ENCODE data around the gene PRCP.
"Not testable (repeated sequence)": the region's sequence is repeated elsewhere in the genome, so short reads cannot be mapped to it uniquely, and the experiment has no call there.

PRCP gene

DNA sequence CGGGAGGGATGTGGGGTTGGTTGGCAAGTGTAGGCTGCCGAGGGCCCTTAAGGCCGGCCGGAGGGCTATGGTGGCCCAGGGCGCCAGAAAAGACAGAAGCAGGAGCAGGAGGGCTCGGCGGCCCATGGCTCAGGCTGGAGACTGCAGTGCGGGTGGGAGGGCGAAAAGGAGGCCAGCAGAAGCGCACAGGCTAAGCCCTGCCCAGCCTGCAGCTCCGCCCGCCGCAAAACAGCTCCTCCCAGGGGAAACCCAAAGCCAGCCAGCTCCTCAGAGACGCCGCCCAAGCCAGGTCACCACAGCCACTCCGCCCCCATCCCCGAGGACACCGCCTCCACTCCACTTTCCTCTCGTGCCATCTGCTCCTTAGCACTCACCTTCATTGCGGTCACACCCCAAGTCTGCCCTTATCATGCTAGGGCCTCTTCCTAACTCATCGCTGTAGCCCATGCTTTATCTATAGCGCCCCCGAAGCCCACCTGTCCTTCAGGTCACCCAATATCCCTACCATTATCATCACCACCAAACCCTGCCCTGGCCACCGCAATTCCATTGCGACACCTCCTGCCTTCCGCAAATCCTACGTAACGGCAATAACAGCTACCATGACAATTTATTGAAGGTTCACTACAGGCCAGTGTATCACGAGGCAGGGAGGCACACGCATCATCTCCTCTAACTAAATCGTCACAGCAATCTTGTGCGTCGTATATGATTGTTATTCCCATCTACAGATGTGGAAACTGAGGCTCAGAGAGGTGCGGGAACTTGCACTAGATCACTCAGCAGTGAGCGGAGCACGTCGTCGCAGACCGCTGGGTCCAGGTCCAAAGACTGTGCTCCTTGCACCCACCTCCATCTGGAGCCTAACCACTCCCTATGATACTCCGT lies at the start of gene PRCP:
Gene PRCP, minus strand, starts transcription at position 154 of the 888 bp plus-strand sequence. Its CDS starts 28 bp downstream, at position 126.
- DNase-seq (ENCODE audit: low read depth) = peak; percentile 90

DNA sequence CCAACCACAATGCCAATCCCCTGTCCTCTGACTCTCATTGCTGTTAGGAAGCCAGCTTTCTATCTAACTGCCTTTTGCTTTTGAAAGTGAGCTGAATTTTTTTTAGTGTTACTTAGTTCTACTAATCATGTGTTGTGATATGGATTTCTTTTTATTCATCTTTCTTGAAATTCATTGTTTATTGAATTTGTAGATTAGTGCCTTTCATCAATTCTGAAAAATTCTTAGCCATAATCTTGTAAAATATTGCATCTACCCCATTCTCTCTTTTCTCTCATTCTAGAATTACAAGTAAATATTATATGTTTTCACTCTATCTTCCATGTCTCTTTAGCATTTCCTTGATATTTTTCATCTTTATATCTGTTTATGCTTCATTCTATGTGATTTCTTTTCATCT lies 49.1 kb upstream of the PRCP start:
- no peak for DNase-seq (ENCODE audit: low read depth)

DNA sequence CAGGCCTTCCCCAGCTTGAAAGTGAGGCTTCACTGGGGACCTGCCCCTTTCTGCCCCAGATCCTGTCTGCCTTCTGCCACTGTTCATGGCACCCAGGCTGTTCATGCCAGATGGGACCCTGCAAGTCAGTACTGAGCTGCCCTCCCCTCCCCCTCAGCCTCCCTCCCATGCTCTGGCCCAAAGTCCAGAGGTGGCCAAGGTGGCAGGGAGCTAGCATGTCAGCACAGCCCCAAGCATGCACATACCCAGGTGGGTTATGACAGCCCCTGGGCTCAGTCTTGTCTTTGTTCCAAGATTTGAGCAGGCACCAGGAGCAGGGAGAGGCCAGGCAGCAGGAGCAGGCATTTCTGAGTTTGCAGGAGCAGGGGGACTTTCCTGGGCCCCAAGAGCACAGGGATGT lies 45.5 kb upstream of the PRCP start:
- DNase-seq (ENCODE audit: low read depth) = no peak

DNA sequence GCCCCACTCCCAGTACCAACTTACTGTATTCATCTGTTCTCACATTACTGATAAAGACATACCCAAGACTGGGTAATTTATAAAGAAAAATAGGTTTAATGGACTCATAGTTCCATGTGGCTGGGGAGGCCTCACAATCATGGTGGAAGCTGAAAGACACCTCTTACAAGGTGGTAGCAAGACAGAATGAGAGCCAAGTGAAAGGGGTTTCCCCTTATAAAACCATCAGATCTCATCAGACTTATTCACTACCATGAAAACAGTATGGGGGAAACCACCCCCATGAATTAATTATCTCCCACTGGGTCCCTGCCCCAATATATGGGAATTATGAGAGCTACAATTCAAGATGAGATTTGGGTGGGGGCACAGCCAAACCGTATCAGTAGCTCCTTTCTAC lies 44.8 kb upstream of the PRCP start:
- DNase-seq (ENCODE audit: low read depth) = not testable (repeated sequence)

DNA sequence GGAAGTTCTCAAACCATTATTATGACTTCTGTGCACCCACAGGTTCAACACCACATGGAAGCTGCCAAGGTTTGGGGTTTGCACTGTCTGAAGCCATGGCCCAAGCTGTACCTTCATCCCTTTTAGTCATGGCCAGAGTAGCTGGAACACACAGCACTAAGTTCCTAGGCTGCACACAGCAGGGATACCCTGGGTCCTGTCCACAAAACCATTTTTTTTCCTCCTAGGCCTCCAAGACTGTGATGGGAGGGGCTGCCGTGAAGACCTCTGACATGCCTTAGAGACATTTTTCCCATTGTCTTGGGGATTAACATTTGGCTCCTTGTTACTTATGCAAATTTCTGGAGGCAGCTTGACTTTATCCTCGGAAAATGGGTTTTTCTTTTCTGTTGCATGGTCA lies 44.0 kb upstream of the PRCP start:
- DNase-seq (ENCODE audit: low read depth) = no peak

- DNase-seq (ENCODE audit: low read depth) = not testable (repeated sequence)
These were observed 43.2 kb upstream of the PRCP start for GRCh38 chr11:82943430-82943829.

DNA sequence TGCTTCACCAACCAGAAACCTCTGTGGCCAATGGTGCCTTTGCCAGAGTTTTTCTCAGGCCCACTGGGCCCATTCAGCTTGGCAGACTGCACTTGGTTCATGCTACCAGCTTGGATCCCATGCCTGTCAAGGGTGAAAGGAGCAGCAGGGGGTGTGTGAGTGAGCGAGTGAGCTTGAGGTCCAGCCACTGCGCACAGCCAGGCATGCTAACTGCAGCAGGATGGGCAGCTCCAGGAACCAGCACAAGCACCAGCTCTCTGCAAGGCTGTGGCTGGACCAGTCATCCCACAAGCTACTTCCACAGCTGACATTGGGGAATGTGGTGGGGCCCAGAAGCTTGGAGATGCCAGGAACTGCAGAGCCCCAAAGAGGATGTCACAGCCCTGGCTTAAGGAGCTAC lies 42.1 kb upstream of the PRCP start:
- no peak for DNase-seq (ENCODE audit: low read depth)

DNA sequence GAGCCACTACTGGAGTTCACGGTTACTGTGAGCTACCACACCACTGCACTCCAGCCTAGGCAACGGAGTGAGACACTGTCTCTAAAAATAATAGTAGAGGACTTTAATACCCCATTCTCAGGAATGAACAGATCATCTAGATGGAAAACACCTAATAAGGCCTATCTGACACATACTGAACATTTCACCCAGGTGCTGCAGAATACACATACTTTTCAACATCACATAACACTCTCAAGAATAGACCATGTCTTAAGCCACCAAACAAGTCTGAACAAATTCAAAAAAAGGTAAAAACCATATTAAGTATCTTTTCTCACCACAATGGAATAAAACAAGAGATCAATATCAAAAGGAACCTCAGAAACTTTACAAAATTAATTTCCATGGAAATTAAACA lies 39.2 kb upstream of the PRCP start:
- no peak for DNase-seq (ENCODE audit: low read depth)

- no peak for DNase-seq (ENCODE audit: low read depth)
These were observed 37.3 kb upstream of the PRCP start for GRCh38 chr11:82937554-82937953.

DNA sequence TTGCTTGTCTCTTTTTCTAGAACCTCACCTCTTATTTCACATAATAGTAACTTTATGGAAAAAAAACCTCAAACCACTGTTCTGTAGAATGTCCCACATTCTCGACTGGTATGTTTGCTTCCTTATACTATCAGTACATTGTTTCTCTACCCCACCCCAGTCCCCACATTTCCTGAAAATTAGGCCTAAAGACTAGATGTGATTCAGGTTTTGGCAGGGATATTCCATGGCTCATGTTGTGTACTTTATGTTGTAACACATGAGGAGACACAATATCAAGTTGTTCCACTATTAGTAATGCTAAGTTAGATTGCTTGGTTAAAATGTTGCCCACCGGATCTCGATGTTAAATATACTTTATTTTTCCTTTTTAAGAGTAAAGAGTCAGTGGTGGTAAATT lies 36.0 kb upstream of the PRCP start:
- DNase-seq (ENCODE audit: low read depth) = peak; percentile 8

DNA sequence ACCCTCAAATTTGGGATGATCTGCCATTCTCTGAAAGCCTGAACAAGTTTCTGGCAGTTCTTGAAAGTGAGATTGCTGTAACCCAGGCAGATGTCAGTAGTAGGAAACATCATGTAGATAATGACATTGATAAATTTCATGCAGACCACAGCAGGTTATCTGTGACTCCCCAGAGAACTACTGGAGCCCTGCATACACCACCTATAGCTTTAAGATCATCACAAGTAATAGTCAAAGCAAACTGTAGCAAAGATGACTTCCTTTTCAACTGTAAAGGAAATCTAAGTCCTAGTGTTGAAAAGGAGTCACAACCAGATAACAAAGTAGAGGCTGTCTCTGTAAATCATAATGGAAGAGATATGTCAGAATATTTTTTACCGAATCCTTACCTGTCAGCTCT lies 32.3 kb upstream of the PRCP start:
- no peak for DNase-seq (ENCODE audit: low read depth)

DNA sequence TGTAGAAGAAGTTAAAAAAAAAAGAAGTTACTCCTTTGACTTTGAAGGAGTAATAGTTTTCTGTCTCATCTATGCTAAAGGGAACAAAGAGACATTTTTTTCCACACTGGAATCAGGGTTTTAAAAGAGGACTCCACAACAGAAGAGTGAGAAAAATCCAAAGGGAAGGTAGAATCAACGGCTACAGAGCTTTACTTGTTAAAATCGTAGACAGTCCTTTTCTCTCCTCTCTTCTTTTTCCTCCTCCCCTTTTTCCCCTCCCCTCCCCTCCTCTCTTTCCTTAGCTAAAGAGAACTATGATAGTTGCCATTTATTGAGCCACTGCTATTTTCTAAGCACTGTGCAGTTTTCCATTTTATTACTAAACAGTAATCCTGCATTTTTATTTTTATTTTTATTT lies 30.5 kb upstream of the PRCP start:
- DNase-seq (ENCODE audit: low read depth) = no peak

DNA sequence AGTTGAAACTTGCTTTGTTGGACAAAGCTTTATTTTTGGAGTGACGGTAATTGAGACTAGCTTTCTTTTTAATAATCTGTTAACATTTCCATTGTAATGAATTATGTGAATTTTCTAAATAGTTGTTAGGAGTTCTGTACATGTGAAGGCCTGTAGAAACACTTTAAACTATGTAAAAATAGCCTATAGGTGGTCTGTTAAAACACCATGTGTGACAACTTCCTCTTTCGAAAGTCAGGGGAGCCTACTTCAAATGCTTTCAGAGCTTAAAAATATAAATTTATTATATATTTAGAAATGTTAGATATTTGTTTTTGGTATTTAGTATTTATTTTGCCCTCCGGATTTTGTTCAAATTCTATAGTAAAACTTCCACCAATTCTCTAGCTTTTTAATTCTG lies 30.0 kb upstream of the PRCP start:
- DNase-seq (ENCODE audit: low read depth) = no peak

DNA sequence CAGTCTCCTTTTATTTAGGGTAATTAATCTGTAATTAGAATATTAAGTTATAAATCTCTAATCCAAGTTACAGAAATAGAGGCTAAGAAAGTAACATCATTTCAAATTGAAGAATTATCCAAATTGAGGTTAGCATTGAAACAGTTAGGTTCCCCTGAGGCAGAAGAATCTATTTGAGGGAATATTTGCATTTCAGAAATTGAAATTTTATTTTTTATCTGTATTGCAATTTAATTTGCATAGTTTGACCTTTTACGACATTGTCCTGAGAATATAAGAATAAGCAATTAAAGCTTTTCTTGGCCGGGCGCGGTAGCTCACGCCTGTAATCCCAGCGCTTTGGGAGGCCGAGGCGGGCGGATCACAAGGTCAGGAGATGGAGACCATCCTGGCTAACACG lies 28.9 kb upstream of the PRCP start:
- no peak for DNase-seq (ENCODE audit: low read depth)

- peak; percentile 26 for DNase-seq (ENCODE audit: low read depth)
These were observed 27.1 kb upstream of the PRCP start for GRCh38 chr11:82927264-82927880.

DNA sequence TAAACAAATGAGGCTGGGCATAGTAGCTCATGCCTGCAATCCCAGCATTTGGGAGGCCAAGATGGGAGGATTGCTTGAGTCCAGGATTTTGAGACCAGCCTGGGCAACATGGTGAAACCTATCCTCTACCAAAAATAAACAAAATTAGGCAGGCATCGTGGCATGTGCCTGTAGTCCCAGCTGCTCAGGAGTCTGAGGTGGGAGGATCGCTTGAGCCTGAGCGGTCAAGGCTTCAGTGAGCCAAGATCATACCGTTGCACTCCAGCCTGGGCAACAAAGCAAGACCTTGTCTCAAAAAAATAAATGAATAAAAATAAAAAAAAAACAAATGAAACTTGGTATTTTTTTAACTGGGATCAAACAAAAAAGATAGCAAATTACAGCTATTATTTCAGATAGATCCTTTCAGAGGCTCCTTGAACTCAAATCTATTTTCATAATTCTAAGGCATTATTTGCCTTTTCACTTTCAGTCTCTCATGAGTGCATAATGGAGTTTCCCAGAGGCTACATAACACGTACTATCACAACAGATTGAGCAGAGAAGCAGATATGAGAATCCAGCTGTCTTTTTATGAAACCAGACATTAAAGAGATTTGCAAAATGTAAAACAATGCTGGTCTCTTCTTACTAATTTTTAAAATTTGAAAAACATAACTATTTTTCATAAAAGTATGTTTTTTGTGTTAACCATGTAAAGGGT lies 24.4 kb upstream of the PRCP start:
- no peak for DNase-seq (ENCODE audit: low read depth)

DNA sequence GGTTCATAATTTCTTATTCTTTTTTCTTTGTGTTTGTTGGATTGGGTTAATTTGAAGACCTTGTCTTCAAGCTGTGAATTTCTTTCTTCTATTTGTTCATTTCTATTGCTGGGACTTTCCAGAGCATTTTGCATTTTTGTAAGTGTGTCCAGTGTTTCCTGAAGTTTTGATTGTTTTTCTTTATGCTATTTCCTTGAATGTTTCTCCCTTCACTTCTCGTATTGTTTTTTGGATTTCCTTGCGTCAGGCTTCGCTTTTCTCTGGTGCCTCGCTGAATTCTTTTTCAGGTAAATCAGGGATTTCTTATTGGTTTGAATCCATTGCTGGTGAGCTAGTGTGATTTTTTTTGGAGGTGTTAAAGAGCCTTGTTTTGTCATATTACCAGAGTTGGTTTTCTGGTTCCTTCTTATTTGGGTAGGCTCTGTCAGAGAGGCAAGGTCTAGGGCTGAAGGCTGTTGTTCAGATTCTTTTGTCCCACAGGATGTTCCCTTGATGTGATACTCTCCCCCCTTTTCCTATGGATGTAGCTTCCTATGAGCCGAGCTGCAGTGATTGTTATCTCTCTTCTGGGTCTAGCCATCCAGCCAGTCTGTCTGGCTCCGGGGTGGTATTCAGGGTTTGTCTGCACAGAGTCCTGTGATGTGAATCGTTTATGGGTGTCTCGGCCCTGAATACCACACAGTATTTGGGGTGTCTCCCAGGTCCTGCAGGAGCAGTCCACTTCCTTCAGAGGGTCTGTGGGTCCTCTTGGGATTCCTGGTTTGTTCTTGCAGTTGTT lies 22.4 kb upstream of the PRCP start:
- DNase-seq (ENCODE audit: low read depth) = not testable (repeated sequence)

DNA sequence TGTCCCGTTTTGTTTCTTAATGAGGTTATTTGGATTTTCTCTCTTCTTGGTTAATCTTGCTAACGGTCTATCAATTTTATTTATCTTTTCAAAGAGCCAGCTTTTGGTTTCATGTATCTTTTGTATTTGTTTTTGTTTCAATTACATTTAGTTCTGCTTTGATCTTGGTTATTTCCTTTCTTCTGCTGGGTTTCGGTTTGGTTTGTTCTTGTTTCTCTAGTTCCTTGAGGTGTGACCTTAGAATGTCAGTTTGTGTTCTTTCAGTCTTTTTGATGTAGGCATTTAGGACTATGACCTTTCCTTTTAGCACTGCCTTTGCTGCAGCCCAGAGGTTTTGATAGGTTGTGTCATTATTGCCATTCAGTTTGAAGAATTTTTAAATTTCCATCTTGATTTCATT lies 20.0 kb upstream of the PRCP start:
- DNase-seq (ENCODE audit: low read depth) = not testable (repeated sequence)

- not testable (repeated sequence) for DNase-seq (ENCODE audit: low read depth)
These were observed 19.6 kb upstream of the PRCP start for GRCh38 chr11:82919786-82920185.

GRCh38 chr11:82909015-82909640 lies 8.9 kb upstream of the PRCP start:
- DNase-seq (ENCODE audit: low read depth) = no peak

DNA sequence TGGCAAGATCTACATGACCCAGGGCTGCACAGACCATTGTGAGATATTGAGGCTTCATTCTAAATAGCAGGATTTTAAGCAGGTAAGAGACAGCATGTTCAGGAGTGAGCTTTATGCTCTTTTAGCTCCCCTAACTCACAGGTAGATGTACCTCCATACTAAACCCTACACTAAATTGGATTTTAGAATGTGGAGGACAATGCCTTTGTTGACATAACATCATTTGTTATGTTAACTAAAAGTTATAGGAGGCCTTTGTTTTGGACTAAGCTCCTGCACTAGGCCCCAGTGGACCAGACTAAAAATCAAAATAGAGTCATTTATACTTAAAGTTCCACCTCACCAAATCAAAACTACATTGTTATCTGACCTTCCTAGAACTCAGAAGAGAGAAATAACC lies 8.1 kb upstream of the PRCP start:
- DNase-seq (ENCODE audit: low read depth) = no peak

DNA sequence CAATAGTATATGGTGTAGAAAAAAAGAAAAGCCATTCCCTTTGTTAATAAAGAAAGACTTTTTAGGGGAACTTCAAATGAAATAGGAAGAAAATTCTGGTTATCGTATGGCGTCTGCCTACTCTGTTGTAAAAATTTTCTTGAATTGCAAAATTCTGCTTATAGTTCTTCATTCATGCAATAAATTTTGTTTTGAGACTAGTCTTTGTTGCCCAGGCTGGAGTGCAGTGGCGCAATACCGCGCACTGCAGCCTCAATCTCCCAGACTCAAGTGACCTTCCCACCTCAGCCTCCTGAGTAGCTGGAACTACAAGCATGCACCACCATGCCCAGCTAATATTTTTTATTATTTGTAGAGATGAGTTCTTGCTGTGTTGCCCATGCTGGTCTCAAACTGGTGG lies 7.1 kb upstream of the PRCP start:
- DNase-seq (ENCODE audit: low read depth) = no peak

Data from fibroblast of gingiva (primary cell).